GM12865 (cell line): ENCODE results near the gene PPP1R12C.

Source experiments
- DNase-seq: peaks from one replicate; pipeline ENCODE4 v3.0.0; 2010; ENCODE audit warnings: low read depth
- H3K4me3 ChIP-seq: 2 replicates; pipeline ENCODE4 v1.5.1; 2011; ENCODE audit warnings: mild to moderate bottlenecking, low read depth, low read length, control low read depth
- TF ChIP-seq, protein P1 (sequence below): IDR thresholded peaks from 2 replicates; pipeline ENCODE4 v1.5.1; 2011; ENCODE audit warnings: low read length, control low read depth, low read depth, inconsistent platforms; ENCODE audit not compliant: insufficient read depth; ENCODE audit errors: missing control alignments

PPP1R12C gene

DNA sequence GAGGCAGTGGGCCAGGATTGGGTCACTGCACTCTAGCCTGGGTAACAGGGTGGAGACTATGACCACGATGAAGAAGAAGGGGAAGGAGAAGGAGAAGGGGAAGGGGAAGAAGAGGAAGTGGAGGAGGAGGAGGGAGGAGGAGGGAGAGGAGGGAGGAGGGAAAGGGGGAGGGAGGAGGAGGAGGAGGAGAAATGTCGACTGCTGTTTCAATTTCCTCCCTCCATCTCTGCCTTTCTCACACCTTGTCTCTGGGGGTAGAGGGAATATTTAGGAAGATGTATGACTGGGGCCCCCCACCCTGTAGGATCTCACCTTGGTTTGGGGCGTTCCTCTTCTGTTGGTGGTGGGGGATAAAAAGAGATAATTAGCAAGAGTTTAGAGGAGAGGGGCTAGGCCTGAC is 27.8 kb upstream of the PPP1R12C start:
- no peak overlapping the region for H3K4me3 ChIP-seq
- TF ChIP-seq, protein P1, sequence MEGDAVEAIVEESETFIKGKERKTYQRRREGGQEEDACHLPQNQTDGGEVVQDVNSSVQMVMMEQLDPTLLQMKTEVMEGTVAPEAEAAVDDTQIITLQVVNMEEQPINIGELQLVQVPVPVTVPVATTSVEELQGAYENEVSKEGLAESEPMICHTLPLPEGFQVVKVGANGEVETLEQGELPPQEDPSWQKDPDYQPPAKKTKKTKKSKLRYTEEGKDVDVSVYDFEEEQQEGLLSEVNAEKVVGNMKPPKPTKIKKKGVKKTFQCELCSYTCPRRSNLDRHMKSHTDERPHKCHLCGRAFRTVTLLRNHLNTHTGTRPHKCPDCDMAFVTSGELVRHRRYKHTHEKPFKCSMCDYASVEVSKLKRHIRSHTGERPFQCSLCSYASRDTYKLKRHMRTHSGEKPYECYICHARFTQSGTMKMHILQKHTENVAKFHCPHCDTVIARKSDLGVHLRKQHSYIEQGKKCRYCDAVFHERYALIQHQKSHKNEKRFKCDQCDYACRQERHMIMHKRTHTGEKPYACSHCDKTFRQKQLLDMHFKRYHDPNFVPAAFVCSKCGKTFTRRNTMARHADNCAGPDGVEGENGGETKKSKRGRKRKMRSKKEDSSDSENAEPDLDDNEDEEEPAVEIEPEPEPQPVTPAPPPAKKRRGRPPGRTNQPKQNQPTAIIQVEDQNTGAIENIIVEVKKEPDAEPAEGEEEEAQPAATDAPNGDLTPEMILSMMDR = no peak
- no peak for DNase-seq

DNA sequence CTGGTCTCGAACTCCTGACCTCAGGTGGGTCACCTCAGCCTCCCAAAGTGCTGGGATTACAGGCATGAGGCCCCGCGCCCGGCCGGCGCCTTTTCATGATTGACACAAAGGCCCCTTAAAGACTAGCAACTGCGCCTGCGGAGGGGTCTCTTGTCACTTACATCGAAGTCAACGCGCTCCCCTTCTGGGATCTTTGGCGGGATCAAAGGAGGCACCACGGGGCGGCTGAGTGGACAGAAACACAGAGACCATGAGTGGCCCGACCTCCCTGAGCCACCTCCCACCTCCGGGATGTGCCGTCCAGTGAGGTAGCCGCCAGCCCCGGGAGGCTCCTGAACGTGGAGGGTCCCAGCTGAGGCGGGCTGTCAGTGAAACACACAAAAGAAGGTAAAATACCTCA is 24.3 kb upstream of the PPP1R12C start:
- no peak for DNase-seq
- TF ChIP-seq, protein P1 = no peak
- H3K4me3 ChIP-seq = no peak overlapping the region

DNA sequence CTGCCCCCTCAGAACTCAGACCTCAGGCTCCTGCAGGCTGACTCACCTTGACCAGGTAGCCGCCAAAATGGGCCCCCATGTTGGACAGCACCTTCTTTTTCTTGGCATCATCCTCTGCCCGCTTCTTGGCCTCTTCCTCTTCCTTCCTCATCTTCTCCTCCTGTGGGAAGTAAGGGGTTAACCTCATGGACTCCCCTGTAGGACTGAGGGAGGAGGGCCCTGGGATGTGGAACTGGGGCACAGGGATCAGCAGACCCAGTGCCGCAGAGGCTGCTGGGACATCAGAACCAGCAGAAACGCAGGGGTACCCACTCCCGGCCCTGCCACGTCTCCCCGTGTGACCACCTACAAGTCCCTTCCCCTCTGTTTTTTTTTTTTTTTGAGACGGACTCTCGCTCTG is 20.5 kb upstream of the PPP1R12C start:
- DNase-seq = no peak
- TF ChIP-seq, protein P1 = no peak
- no peak overlapping the region for H3K4me3 ChIP-seq

DNA sequence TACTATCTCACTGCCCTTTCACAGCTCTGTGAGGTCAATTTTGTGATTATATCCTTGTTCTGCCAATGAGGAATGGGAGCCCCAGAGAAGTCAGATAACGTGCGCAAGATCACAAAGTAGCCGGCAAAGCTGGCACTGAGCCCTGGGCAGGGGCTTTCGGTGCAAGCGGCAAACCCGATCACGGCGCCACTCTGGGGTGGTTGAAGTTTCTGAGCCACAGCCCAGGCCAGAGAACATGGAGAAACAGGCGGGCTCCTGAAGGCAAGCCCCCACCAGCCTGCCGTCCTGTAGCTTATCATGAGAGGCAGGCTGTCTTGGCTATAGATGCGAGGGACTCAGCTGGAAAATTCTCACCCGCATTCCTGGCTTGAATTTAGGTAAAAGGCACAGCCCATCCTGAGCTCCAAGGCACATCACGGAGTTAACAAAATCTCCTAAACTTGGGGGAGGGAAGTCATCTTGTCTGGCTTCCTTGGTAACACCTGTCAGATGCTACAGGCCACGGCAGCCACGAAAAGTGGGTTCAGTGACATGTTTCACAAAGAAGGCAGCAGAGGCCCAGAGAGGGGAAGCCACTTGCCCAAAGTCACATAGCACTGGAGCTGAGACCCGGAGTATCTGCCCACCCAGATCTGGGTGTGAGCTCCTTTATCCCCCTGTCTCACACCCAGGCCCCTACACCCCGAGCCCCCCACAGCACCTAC is 19.1 kb upstream of the PPP1R12C start:
- DNase-seq = no peak
- H3K4me3 ChIP-seq = no peak overlapping the region
- TF ChIP-seq, protein P1 = no peak

DNA sequence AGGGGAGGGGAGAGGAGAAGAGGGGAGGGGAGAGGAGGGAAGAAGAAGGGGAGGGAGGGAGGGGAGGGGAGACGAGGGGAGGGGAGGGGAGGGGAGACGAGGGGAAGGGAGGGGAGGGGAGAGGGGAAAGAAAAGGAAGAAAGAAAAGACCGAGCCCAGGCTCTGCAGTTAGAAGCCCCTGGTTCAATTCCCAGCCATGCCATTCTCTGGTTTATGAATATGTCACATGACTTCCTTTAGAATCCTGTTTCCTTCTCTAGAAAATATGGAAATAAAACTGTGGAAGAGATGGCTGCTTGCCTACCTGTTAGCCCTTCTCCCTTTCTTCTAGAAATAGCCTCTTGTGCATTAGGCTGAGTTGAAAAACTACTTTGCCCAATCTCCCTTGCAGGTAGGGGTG is 17.3 kb upstream of the PPP1R12C start:
- TF ChIP-seq, protein P1 = no peak
- DNase-seq = no peak
- no peak overlapping the region for H3K4me3 ChIP-seq

DNA sequence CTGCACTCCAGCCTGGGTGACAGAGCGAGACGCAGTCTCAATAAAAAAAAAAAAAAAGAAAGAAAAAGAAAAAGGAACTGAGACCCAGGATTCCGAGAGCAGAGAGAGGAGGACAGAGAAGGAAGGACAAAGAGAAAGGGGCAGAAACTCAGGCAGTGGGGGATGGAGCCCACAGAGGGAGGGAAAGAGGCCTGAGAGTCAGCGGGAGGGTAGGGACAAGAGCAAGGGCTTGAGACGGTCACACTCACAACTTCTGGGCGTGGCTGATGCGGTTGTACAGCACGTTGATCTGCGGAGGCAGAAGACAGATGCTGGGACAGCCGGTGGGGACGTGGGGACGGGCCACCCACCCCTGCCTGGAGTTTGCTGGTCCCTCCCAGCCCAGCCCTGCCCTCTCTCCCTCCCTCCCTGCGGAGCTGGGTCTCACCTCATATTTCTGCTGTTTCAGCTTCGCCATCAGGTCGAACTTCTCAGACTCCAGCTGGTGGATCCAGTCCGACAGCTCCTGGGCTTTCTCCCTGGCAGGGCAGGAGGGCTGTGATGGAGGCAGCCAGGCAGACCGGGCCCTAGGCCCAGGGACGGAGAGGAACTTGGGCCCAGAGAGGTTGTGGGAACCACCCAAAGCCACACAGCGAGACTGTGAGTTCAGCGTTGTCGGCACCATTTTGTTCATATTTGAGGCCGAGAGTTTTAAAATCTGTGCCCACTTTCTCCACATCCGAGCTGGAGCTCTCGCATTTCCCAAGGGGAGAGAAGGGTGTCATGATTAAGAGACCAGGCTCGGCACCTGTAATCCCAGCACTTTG is 16.4 kb upstream of the PPP1R12C start:
- no peak overlapping the region for H3K4me3 ChIP-seq
- TF ChIP-seq, protein P1 = no peak
- peak; percentile 55 for DNase-seq
